HepG2 (cell line): ENCODE data around the gene CIROP. TPM values are rescaled to one million over a fixed set of nuclear protein-coding genes. Genes with fewer than 3 reads are reported as not detected.

ENCODE experiments used
- ATAC-seq: fragments of 200-7000 bp; cut with Tn5 transposase; 3 replicates; pipeline ENCODE4 v1.9.1; 2020; ENCODE audit warnings: mild to moderate bottlenecking, moderate library complexity
- BruUV-seq: library from RNA; stranded (reverse); fragments of 400-500 nt; replicated peaks from 2 replicates; lab custom pipeline; 2021; lab: Mats Ljungman, UMichigan
- CTCF ChIA-PET: fragments of 300-600 bp; formaldehyde crosslinking; extraction: SDS; loops from one replicate; lab custom pipeline; 2021; ENCODE audit warnings: low total read pairs, inconsistent platforms, low intra/inter-chr PET ratio; lab: Yijun Ruan, JAX
- POLR2A ChIA-PET: fragments of 350-600 bp; sonication (Branson Sonifier 250); formaldehyde crosslinking; loops from one replicate; lab custom pipeline; 2020; ENCODE audit warnings: antibody characterized with exemption, inconsistent platforms; lab: Yijun Ruan, JAX
- DNase-seq: peaks from one replicate; pipeline ENCODE4 v3.0.0-alpha.2; 2015; ENCODE audit warnings: low spot score
- FAIRE-seq: peaks from 3 replicates; lab custom pipeline; 2011; peaks lifted over from hg19 to GRCh38; lab: Jason Lieb, UNC
- H2AFZ ChIP-seq: one replicate; pipeline ENCODE4 v1.6.1; 2011; ENCODE audit warnings: low read length, inconsistent platforms
- H3K27ac ChIP-seq: fragments of 300-600 bp; 3 replicates; pipeline ENCODE4 v1.8.0; 2011; ENCODE audit warnings: mixed run types, mild to moderate bottlenecking, mixed read lengths, low read length, inconsistent platforms; ENCODE audit not compliant: insufficient read depth; ENCODE audit errors: extremely low read length
- H3K27me3 ChIP-seq, 2 experiments: fragments of 200-600 bp in 1 of 2; 2 replicates in 1 of 2; 3 replicates in 1 of 2; pipeline versions ENCODE4 v1.6.0 to v1.8.0; 2011; ENCODE audit warnings: low read length in 2 of 2, mild to moderate bottlenecking in 2 of 2, moderate library complexity in 2 of 2, inconsistent platforms in 1 of 2; ENCODE audit not compliant: insufficient read depth in 2 of 2, control insufficient read depth in 1 of 2
- H3K36me3 ChIP-seq, 2 experiments: fragments of 200-600 bp in 1 of 2; replicated peaks in 1 of 2; 2 replicates in 1 of 2; 3 replicates in 1 of 2; pipeline versions ENCODE4 v1.5.1 to v1.8.0; 2011; ENCODE audit warnings: low read length in 2 of 2, inconsistent platforms in 1 of 2; ENCODE audit not compliant: insufficient read depth in 2 of 2, control insufficient read depth in 1 of 2
- H3K4me1 ChIP-seq: 2 replicates; pipeline ENCODE4 v1.5.1; 2012; ENCODE audit warnings: low read length, inconsistent platforms; ENCODE audit not compliant: insufficient read depth
- H3K4me2 ChIP-seq: 2 replicates; pipeline ENCODE4 v1.6.0; 2011; ENCODE audit warnings: low read depth, low read length, inconsistent platforms
- H3K4me3 ChIP-seq, 3 experiments: fragments of 200-600 bp in 1 of 3; sonication (generic), shearing (Covaris generic) in 1 of 3; replicated peaks in 1 of 3; 2 replicates each; pipeline ENCODE4 v1.5.1; 2011 to 2016; ENCODE audit warnings: low read length in 3 of 3, inconsistent platforms in 2 of 3, low read depth in 2 of 3, mild to moderate bottlenecking in 2 of 3, control low read depth in 1 of 3, mixed read lengths in 1 of 3; ENCODE audit not compliant: insufficient read depth in 1 of 3
- H3K79me2 ChIP-seq: one replicate; pipeline ENCODE4 v1.6.1; 2011; ENCODE audit warnings: low read length, inconsistent platforms; ENCODE audit not compliant: insufficient read depth
- H3K9ac ChIP-seq: 2 replicates; pipeline ENCODE4 v1.6.0; 2011; ENCODE audit warnings: mild to moderate bottlenecking, low read depth, low read length, inconsistent platforms; ENCODE audit not compliant: insufficient read depth
- H3K9me3 ChIP-seq: 2 replicates; pipeline ENCODE4 v1.5.1; 2012; ENCODE audit warnings: mild to moderate bottlenecking, low read length
- H4K20me1 ChIP-seq: 2 replicates; pipeline ENCODE4 v1.6.0; 2011; ENCODE audit warnings: inconsistent platforms, mild to moderate bottlenecking, low read length, moderate library complexity; ENCODE audit not compliant: insufficient read depth
- BCL3 ChIP-seq: sonication (generic); formaldehyde crosslinking; IDR thresholded peaks from 2 replicates; pipeline ENCODE4 v1.5.1; 2020; ENCODE audit warnings: mild to moderate bottlenecking, missing genetic modification reagents, moderate library complexity
- MNT ChIP-seq: fragments of 450-650 bp; IDR thresholded peaks from 2 replicates; pipeline ENCODE4 v1.6.1; 2016
- NFIB ChIP-seq: sonication (generic); formaldehyde crosslinking; IDR thresholded peaks from 2 replicates; pipeline ENCODE4 v1.9.0; 2021; ENCODE audit warnings: missing genetic modification reagents, mild to moderate bottlenecking, borderline replicate concordance
- NONO ChIP-seq, 2 experiments: fragments of 450-650 bp in 1 of 2; sonication (generic) in 1 of 2; formaldehyde crosslinking in 1 of 2; IDR thresholded peaks in 1 of 2; conservative IDR thresholded peaks in 1 of 2; 2 replicates each; pipeline versions ENCODE4 v1.6.1 to v1.8.0; 2017 to 2022; ENCODE audit warnings: mild to moderate bottlenecking in 1 of 2, missing genetic modification reagents in 1 of 2, moderate library complexity in 1 of 2
- PAX8 ChIP-seq: sonication (generic); formaldehyde crosslinking; IDR thresholded peaks from 2 replicates; pipeline ENCODE4 v1.8.0; 2022; ENCODE audit warnings: mild to moderate bottlenecking, missing genetic modification reagents, borderline replicate concordance
- ZNF10 ChIP-seq: sonication (generic); formaldehyde crosslinking; IDR thresholded peaks from 2 replicates; pipeline ENCODE4 v1.4.0; 2020; ENCODE audit warnings: mild to moderate bottlenecking, low read depth, missing genetic modification reagents, borderline replicate concordance
- WGBS: methylation state at CpG from one replicate; pipeline ENCODE4 v1.1.6; 2017; ENCODE audit warnings: low lambda C conversion rate; 5-methylcytosine and 5-hydroxymethylcytosine counted together
- in situ Hi-C: cut with HindIII; loops from 2 replicates; pipeline ENCODE4 v1.10.0; 2017; ENCODE audit warnings: low pct_unique_long_range_greater_than_20kb; ENCODE audit not compliant: extremely low pct_ligation_motif_present
- intact Hi-C: fragments of 100-400 bp; cut with micrococcal nuclease; formaldehyde crosslinking; loops from one replicate; pipeline ENCODE4 v1.10.0; 2022; ENCODE audit not compliant: unreplicated experiment
- polyA plus RNA-seq, 8 experiments: library from polyadenylated mRNA; depleted of rRNA in 3 of 8; stranded (reverse) in 7 of 8; unstranded in 1 of 8; fragments of >200 nt; fragmentation: Illumina TruSeq in 4 of 8; extraction: Trizol in 4 of 8; gene quantifications; 2 replicates each; pipeline versions ENCODE4 v1.2.1 to v1.2.3, GENCODE V29; 2011 to 2016; ENCODE audit warnings: low read depth in 4 of 8, missing spikeins in 1 of 8, mixed read lengths in 1 of 8; ENCODE audit not compliant: insufficient read depth in 1 of 8
- total RNA-seq, 5 experiments: library from RNA; depleted of rRNA; stranded (reverse); fragments of >200 nt; fragmentation: Illumina TruSeq; extraction: Trizol; gene quantifications; 2 replicates each; pipeline ENCODE4 v1.2.3, GENCODE V29; 2016; ENCODE audit warnings: low read depth in 1 of 5
- TF ChIP-seq, protein P1 (sequence below): sonication (generic); formaldehyde crosslinking; conservative IDR thresholded peaks from 2 replicates; pipeline ENCODE4 v1.8.1; 2023; ENCODE audit warnings: missing genetic modification reagents

The CIROP gene
- total and polyA plus RNA-seq, 2 of the 13 experiments (the other 11 are each of a cell fraction or from before 2014, with no cell fraction given), result 0.07 TPM; not detected in 1

DNA sequence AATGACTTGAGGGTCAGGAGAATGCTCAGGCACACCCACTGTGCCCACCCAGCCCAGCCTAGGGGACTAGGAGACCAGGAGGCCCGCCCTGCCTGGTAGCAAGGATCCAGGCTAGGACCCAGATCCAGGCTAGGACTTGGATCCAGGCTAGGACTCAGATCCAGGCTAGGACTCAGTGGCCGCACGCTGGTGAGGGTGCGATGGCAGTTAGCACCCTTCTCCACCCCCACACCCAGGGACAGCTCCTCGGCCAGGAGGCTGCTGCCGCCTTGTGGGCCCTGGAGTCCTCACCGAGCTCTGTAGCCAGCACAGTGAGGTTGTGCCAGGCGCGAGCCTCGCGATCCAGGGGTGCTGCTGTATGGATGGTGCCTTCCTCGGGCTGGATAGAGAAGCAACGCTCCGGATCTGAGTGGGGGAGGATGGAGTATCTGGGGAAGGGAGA is 52.6 kb downstream of the CIROP start (continued):
- TF ChIP-seq BCL3 (CRISPR knock-in tag), result 0 out of 2 replicates have a peak, but pooled peaks have one; percentile 20

DNA sequence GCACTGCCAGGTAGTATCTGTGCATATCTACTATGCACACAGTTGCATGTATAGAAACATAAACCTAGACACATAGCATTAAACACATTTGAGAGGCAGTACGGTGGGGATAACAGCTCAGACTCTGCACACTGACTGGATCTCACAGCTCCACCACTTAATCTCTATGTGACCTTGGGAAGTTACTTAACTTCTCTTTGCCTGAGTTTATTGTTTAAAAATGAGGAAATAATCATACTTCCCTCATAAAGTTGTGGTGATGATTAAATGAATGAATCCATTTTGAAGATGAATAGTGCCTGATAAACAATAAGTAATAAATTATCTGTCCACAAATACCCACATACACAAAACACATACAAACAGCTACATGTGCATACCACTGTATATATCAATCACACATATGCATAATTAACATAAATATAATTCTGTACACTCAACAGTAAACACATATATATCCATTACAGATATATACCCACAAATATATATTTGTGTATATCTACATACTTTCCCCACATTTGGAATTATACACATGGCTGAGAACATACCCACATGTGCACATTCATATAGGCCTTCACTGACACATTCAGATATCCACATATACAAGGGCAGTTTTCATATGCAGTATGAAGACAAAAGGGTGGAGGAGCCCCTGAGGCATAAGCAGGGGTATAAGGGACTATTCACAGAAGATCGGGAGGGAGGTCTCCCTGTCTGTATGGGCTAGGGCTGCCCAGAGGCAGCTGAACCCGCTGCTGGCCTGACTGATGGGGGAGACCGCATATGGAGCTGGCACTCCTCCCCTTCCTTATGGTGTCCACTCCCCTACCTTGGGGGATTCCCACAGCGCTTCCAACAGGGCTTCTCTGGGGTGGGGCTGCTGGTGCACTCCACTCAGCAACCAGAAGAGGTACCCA is 53.4 kb downstream of the CIROP start:
- H3K9ac ChIP-seq, result no peak overlapping the region
- no peak for FAIRE-seq
- intact Hi-C loops, result loop anchor here (1.0 kb wide), 2 partner anchors 57 to 65 kb away; no protein-coding TSS in a partner anchor
- H2AFZ ChIP-seq, result no peak overlapping the region
- in situ Hi-C loops, result loop anchor here (5.0 kb wide), 2 partner anchors 64 to 494 kb away; no protein-coding TSS in a partner anchor
- ChIA-PET CTCF (interaction anchor here (2.5 to 8.5 kb wide), 2 partner anchors 57 to 65 kb away, joined by 27 to 77 read pairs; no protein-coding TSS in a partner anchor), POLR2A (interaction anchor here (0.8 to 2.1 kb wide), 11 partner anchors 18 to 122 kb away, joined by 3 to 12 read pairs (median 6); partner anchors contain the start of genes ACIN1, AJUBA, PRMT5 and PSMB5)
- peaks cover 18% of the 10 kb centered on the region for H3K4me1 ChIP-seq
- no peak overlapping the region for H3K4me2 ChIP-seq
- no peak overlapping the region for H3K4me3 ChIP-seq
- no peaks in the 10 kb centered on the region for H3K36me3 ChIP-seq
- H3K9me3 ChIP-seq, result no peaks in the 10 kb centered on the region
- no peaks in the 10 kb centered on the region for H3K27me3 ChIP-seq
- TF ChIP-seq MNT, result peak; percentile 92
- TF ChIP-seq, protein P1, sequence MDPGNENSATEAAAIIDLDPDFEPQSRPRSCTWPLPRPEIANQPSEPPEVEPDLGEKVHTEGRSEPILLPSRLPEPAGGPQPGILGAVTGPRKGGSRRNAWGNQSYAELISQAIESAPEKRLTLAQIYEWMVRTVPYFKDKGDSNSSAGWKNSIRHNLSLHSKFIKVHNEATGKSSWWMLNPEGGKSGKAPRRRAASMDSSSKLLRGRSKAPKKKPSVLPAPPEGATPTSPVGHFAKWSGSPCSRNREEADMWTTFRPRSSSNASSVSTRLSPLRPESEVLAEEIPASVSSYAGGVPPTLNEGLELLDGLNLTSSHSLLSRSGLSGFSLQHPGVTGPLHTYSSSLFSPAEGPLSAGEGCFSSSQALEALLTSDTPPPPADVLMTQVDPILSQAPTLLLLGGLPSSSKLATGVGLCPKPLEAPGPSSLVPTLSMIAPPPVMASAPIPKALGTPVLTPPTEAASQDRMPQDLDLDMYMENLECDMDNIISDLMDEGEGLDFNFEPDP (CRISPR knock-in tag), result 0 out of 2 replicates have a peak, but pooled peaks have one; percentile 74
- TF ChIP-seq ZNF10, result 0 out of 2 replicates have a peak, but pooled peaks have one; percentile 0
- 0 out of 2 replicates have a peak, but pooled peaks have one; percentile 32 for TF ChIP-seq NFIB (CRISPR knock-in tag)
- no peak for TF ChIP-seq NONO (IDR thresholded peaks at IDR 0.05)
- TF ChIP-seq NONO (CRISPR knock-in tag; conservative IDR thresholded peaks at IDR 0.05), result peak; percentile 8; the same call in 1 of the 2 replicates
- no peak for TF ChIP-seq PAX8 (CRISPR knock-in tag)
- H4K20me1 ChIP-seq, result no peaks in the 10 kb centered on the region
- no peak overlapping the region for H3K27ac ChIP-seq
- no peak for DNase-seq
- ATAC-seq, result no peak
- no TSS peak for BruUV-seq
- WGBS, result 47% methylated on average over 5 of the region's 5 CpGs
- no peaks in the 10 kb centered on the region for H3K79me2 ChIP-seq
